PC-3 (cell line): ENCODE data around the gene TAPBPL. TPM values are rescaled to one million over a fixed set of nuclear protein-coding genes. Genes with fewer than 3 reads are reported as not detected.

Experiments
- ATAC-seq: fragments of 200-7000 bp; cut with Tn5 transposase; 2 replicates; pipeline ENCODE4 v1.9.1; 2020; ENCODE audit warnings: mild to moderate bottlenecking, moderate library complexity
- BruUV-seq: library from RNA; stranded (reverse); fragments of 400-500 nt; replicated peaks from 2 replicates; lab custom pipeline; 2021; lab: Mats Ljungman, UMichigan
- CTCF ChIA-PET: fragments of 300-600 bp; sonication (Branson Sonifier 250); formaldehyde crosslinking; loops from one replicate; lab custom pipeline; 2022; ENCODE audit warnings: antibody characterized with exemption; lab: Charles Lee
- POLR2A ChIA-PET: fragments of 300-600 bp; sonication (Branson Sonifier 250); formaldehyde crosslinking; loops from one replicate; lab custom pipeline; 2022; ENCODE audit warnings: antibody characterized with exemption; ENCODE audit not compliant: unreplicated experiment; lab: Charles Lee
- DNase-seq: peaks from one replicate; pipeline ENCODE4 v3.0.0-alpha.2; 2015
- H2AFZ ChIP-seq: fragments of 300-600 bp; sonication (generic); 2 replicates; pipeline ENCODE4 v1.6.0; 2016; ENCODE audit warnings: antibody characterized with exemption, low read length
- H3F3A ChIP-seq: fragments of 300-600 bp; sonication (generic); one replicate; pipeline ENCODE4 v1.6.0; 2017; ENCODE audit warnings: antibody characterized with exemption, low read length, control low read depth, mild to moderate bottlenecking; ENCODE audit not compliant: unreplicated experiment
- H3K27ac ChIP-seq: fragments of 300-600 bp; sonication (generic); 2 replicates; pipeline ENCODE4 v1.5.1; 2016; ENCODE audit warnings: mild to moderate bottlenecking, low read length
- H3K27me3 ChIP-seq: fragments of 300-600 bp; sonication (generic); 2 replicates; pipeline ENCODE4 v1.6.1; 2016; ENCODE audit warnings: low read length, mixed read lengths
- H3K36me3 ChIP-seq: fragments of 300-600 bp; sonication (generic); 2 replicates; pipeline ENCODE4 v1.6.1; 2016; ENCODE audit warnings: low read depth, mixed run types, low read length, mixed read lengths
- H3K4me1 ChIP-seq: fragments of 300-600 bp; sonication (generic); 2 replicates; pipeline ENCODE4 v1.5.1; 2016; ENCODE audit warnings: low read length; ENCODE audit not compliant: insufficient read depth
- H3K4me2 ChIP-seq: fragments of 300-600 bp; sonication (generic); 2 replicates; pipeline ENCODE4 v1.6.0; 2016; ENCODE audit warnings: low read length
- H3K4me3 ChIP-seq: fragments of 300-600 bp; sonication (generic); 2 replicates; pipeline ENCODE4 v1.5.1; 2016; ENCODE audit warnings: mild to moderate bottlenecking, low read length, mixed read lengths
- H3K79me2 ChIP-seq: fragments of 300-600 bp; sonication (generic); 2 replicates; pipeline ENCODE4 v1.6.1; 2017; ENCODE audit warnings: low read length, mixed read lengths
- H3K9ac ChIP-seq: fragments of 300-600 bp; sonication (generic); 2 replicates; pipeline ENCODE4 v1.6.0; 2016; ENCODE audit warnings: mild to moderate bottlenecking, low read length
- H3K9me2 ChIP-seq: fragments of 300-600 bp; sonication (generic); replicated peaks from 2 replicates; pipeline ENCODE4 v1.6.1; 2016; ENCODE audit warnings: mixed run types, low read length, mixed read lengths
- H3K9me3 ChIP-seq: fragments of 300-600 bp; sonication (generic); 2 replicates; pipeline ENCODE4 v1.6.1; 2016; ENCODE audit warnings: low read length, mixed read lengths
- H4K20me1 ChIP-seq: fragments of 300-600 bp; sonication (generic); 2 replicates; pipeline ENCODE4 v1.6.1; 2016; ENCODE audit warnings: low read length, mixed read lengths
- CTCF ChIP-seq: fragments of 300-600 bp; sonication (generic); conservative IDR thresholded peaks from 2 replicates; pipeline ENCODE4 v1.5.1; 2017; ENCODE audit warnings: antibody characterized with exemption, low read depth, mild to moderate bottlenecking, low read length
- EZH2 ChIP-seq: fragments of 300-600 bp; sonication (generic); IDR thresholded peaks from one replicate; pipeline ENCODE4 v1.6.1; 2017; ENCODE audit warnings: antibody characterized with exemption, mild to moderate bottlenecking, low read length; ENCODE audit not compliant: unreplicated experiment
- EZH2phosphoT487 ChIP-seq: fragments of 300-600 bp; sonication (generic); IDR thresholded peaks from 2 replicates; pipeline ENCODE4 v1.6.1; 2018; ENCODE audit warnings: mild to moderate bottlenecking, antibody characterized with exemption, low read length, borderline replicate concordance
- intact Hi-C: fragments of 100-400 bp; cut with micrococcal nuclease; formaldehyde crosslinking; loops from 2 replicates; pipeline ENCODE4 v1.9.0; 2023
- total RNA-seq: library from RNA; depleted of rRNA; stranded (reverse); fragments of >200 nt; gene quantifications from 2 replicates; pipeline ENCODE4 v1.2.3, GENCODE V29; 2014

TAPBPL gene
- total RNA-seq, 1 experiment from 2014 or later = 0.47 TPM

GRCh38 chr12:6458281-6459003 is 6.6 kb downstream of the TAPBPL start:
- no peaks in the 10 kb centered on the region for H3K9me3 ChIP-seq
- no peak overlapping the region for H3K4me2 ChIP-seq
- H3K36me3 ChIP-seq = no peaks in the 10 kb centered on the region
- H3K4me3 ChIP-seq = no peak overlapping the region
- no TSS peak for BruUV-seq
- DNase-seq (no peak), ATAC-seq (no peak)
- H2AFZ ChIP-seq = no peak overlapping the region
- no peaks in the 10 kb centered on the region for H3K9me2 ChIP-seq
- no peaks in the 10 kb centered on the region for H3K4me1 ChIP-seq
- ChIA-PET CTCF (no interaction called here), POLR2A (no interaction called here)
- TF ChIP-seq EZH2 (no peak), EZH2phosphoT487 (no peak), CTCF (no peak)
- no peaks in the 10 kb centered on the region for H3F3A ChIP-seq
- no peak overlapping the region for H3K27ac ChIP-seq
- H4K20me1 ChIP-seq = no peaks in the 10 kb centered on the region
- H3K9ac ChIP-seq = no peak overlapping the region
- intact Hi-C loops = no loop called here
- H3K79me2 ChIP-seq = no peaks in the 10 kb centered on the region
- no peaks in the 10 kb centered on the region for H3K27me3 ChIP-seq

- no peaks in the 10 kb centered on the region for H3K4me1 ChIP-seq
- H3K9ac ChIP-seq = no peak overlapping the region
- H3K36me3 ChIP-seq = no peaks in the 10 kb centered on the region
- no peaks in the 10 kb centered on the region for H3F3A ChIP-seq
- DNase-seq (no peak), ATAC-seq (no peak)
- H3K27ac ChIP-seq = no peak overlapping the region
- POLR2A ChIA-PET = no interaction called here
- intact Hi-C loops = no loop called here
- CTCF ChIA-PET = no interaction called here
- no peaks in the 10 kb centered on the region for H3K9me2 ChIP-seq
- no peaks in the 10 kb centered on the region for H4K20me1 ChIP-seq
- no peak overlapping the region for H2AFZ ChIP-seq
- H3K9me3 ChIP-seq = no peaks in the 10 kb centered on the region
- no TSS peak for BruUV-seq
- no peaks in the 10 kb centered on the region for H3K27me3 ChIP-seq
- TF ChIP-seq EZH2phosphoT487 (no peak), CTCF (no peak), EZH2 (no peak)
- H3K79me2 ChIP-seq = no peaks in the 10 kb centered on the region
- H3K4me2 ChIP-seq = no peak overlapping the region
- no peak overlapping the region for H3K4me3 ChIP-seq
These were observed 7.1 kb downstream of the TAPBPL start for GRCh38 chr12:6459004-6459337.

- intact Hi-C loops = no loop called here
- Histone ChIP-seq H3K4me1 (no peaks in the 10 kb centered on the region), H3K9me2 (no peaks in the 10 kb centered on the region), H3K79me2 (no peaks in the 10 kb centered on the region), H3K36me3 (peaks cover 4% of the 10 kb centered on the region; the same call in 1 of the 2 replicates), H2AFZ (no peak overlapping the region), H3F3A (no peaks in the 10 kb centered on the region), H3K27me3 (no peaks in the 10 kb centered on the region), H3K4me3 (no peak overlapping the region), H3K9ac (no peak overlapping the region), H3K27ac (no peak overlapping the region), H4K20me1 (no peaks in the 10 kb centered on the region), H3K9me3 (no peaks in the 10 kb centered on the region), H3K4me2 (no peak overlapping the region)
- POLR2A ChIA-PET = interaction anchor here (0.6 kb wide), 1 partner anchor 10 kb away, joined by 4 read pairs; no protein-coding TSS in a partner anchor
- DNase-seq (no peak), ATAC-seq (no peak)
- BruUV-seq = no TSS peak
- TF ChIP-seq EZH2phosphoT487 (no peak), EZH2 (no peak), CTCF (no peak)
- CTCF ChIA-PET = no interaction called here
These were observed 9.0 kb downstream of the TAPBPL start for GRCh38 chr12:6460751-6461371.
